NCI-H2196 treated with DMSO at 0.1 percent for 48 hours (cell line): ENCODE measurements around the gene NXN.
"Not testable (repeated sequence)": the region's sequence is repeated elsewhere in the genome, so short reads cannot be mapped to it uniquely, and the experiment has no call there.

Experiments
- DNase-seq: peaks from one replicate; lab custom pipeline; 2025; ENCODE audit not compliant: unreplicated experiment; lab: John Stamatoyannopoulos, UW

NXN gene

GRCh38 chr17:836151-836550, 143.4 kb downstream of the NXN start:
- DNase-seq: no peak

DNA sequence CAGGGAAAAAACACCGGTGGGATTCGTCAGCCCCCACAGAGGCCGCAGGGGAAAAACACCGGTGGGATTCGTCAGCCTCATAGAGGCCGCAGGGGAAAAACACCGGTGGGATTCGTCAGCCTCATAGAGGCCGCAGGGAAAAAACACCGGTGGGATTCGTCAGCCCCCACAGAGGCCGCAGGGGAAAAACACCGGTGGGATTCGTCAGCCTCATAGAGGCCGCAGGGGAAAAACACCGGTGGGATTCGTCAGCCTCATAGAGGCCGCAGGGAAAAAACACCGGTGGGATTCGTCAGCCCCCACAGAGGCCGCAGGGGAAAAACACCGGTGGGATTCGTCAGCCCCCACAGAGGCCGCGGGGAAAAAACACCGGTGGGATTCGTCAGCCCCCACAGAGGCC, 143.9 kb downstream of the NXN start:
- not testable (repeated sequence) for DNase-seq

DNA sequence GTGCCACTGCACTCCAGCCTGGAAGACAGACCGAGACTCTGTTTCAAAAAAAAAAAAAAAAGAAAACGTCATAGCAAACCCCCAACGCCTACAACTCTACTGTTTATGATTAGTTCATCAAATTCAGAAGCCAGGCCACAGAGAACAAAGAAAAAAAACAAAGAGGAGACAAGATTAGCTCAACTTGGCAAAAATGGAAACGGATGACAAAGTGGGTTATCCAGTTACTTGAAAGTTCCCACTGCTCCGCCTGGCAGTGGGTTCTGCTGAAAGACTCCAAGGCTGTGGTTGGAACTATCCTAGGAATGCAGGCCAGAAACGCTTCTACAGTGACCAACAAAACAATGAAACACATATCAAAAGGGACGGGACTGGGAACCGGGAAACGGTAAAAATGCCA, 144.3 kb downstream of the NXN start:
- DNase-seq: no peak

GRCh38 chr17:834136-834535, 145.4 kb downstream of the NXN start:
- no peak for DNase-seq

DNA sequence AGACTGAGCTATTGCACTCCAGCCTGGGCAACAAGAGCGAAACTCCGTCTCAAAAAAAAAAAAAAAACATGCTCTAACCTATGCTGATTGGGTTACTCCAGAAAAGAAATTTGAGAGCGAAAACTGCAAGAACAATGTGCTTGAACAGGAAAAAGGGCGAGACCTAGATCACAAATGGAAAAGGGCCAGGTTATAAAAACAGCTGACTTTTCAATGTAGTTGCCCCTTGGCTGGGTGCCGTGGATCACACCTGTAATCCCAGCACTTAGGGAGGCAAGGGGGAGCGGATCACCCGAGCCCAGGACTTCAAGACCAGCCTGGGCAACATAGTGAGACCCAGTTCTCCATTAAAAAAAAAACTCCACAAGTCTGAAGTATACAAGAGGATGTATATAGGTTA, 148.6 kb downstream of the NXN start:
- DNase-seq: no peak

DNA sequence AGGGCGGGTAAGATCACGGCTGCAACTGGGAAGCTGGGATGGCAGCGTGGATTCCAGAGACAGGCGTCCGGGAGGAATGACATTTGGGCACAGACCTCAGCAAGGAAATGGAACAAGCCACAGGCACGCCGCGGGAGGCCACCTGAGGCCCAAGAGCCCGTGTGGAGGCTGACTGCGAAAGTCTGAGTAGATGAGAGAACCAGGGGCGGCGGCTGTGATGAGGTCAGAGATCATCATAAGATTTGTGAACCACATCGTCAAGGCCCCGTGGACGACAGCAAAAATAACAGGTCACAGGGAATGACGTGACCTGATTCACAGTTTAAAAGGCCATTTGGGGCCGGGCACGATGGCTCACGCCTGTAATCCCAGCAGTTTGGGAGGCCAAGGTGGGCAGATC, 149.2 kb downstream of the NXN start:
- DNase-seq: no peak

GRCh38 chr17:829614-830013, 150.0 kb downstream of the NXN start:
- DNase-seq: not testable (repeated sequence)

GRCh38 chr17:828761-829160, 150.8 kb downstream of the NXN start:
- no peak for DNase-seq

- no peak for DNase-seq
Observed at GRCh38 chr17:826778-827177, 152.8 kb downstream of the NXN start.

DNA sequence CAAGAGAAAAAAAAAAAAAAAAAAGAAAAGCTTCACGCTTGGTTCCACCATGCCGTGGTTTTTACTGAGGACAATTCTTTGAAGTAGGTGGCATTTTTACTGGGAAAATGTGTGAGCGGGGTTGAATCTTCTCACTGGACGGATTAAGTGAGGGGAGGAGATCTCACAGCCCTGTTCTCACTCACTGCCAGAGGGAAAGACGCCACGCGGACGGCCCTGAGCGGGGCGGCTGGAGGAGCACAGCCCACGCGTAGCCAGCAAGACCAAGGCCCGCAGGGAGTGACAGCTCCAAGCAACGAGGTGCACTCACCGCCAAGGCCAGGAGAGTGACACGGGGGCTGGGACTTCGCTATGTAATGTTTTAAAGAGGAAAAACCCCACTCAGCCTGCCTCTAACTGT, 154.4 kb downstream of the NXN start:
- DNase-seq: no peak

DNA sequence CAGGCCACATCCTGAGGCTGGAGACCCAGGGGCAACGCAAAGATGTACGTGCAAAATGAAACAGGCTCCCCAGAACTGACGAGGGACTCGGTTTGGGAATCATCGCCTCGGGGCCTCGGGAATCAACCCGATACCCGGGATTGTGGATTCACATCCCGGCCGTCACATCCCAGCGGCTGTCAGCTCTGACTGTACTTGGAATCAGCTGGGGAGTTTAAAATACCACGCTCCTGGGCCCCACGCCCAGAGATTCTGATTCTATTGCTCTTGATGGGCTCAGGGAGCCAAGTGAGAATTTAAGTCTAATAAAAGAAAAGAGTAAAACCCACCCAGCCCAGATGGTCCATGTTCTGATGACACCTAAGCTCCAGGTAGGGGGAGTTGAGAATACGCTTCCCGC, 155.2 kb downstream of the NXN start:
- DNase-seq: no peak

DNA sequence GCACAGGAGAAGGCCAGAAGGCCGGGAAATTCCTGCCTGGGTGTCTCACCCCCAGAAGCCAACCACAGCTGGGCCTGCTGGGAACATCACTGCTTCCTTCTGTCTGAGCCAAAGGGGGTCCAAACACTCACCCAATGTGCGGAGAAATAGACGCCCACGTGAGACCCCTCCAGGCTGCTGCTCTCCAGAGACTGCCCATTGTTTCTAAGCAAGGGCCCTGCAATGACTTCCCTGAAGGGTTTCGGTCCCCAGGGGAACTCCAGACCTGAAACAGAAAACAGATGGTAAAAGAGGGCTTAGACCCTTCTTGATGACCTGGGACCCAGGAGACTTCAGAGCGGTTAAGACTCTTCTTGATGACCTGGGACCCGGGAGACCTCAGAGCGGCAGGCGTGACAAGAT, 156.1 kb downstream of the NXN start:
- DNase-seq: no peak

- DNase-seq: no peak
Observed at GRCh38 chr17:819251-819650, 160.3 kb downstream of the NXN start.

GRCh38 chr17:814371-814770, 165.2 kb downstream of the NXN start:
- no peak for DNase-seq

GRCh38 chr17:812638-813204, 166.9 kb downstream of the NXN start:
- DNase-seq: no peak

DNA sequence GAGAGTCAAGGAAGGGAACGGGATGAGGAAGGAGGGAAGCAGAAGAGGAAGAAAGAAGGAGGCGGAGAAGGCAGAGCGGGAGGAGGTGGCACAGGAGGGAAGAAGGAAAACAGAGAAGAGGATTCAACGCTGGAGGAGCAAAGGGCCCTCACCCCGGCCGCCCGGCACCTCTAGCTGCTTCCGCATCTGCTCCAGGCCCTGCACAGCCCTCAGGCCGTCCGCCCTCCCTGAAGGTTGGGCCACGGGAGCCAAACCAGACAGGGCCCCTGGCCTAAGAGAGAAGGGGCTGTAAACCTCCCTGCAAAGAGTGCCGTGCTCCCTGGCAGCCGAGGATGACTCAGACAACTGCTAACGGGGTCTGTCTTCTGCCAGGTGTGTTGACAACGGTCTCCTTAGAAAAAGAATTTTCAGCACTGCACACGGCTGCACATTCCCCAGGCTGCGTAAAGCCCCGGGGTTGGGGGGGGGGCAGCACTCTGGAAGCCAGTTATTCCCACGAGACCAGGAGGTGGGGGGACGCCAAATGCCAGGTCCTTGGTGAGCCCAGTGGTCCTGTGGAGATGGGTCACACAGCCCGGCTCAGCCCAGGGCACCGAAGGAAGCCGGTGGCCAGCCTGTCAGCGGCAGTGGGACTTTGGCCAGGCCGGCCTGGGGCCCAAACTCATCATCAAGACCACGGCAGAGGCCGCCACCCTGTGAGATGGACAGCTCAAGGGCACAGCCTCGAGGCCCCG, 168.4 kb downstream of the NXN start:
- no peak for DNase-seq

DNA sequence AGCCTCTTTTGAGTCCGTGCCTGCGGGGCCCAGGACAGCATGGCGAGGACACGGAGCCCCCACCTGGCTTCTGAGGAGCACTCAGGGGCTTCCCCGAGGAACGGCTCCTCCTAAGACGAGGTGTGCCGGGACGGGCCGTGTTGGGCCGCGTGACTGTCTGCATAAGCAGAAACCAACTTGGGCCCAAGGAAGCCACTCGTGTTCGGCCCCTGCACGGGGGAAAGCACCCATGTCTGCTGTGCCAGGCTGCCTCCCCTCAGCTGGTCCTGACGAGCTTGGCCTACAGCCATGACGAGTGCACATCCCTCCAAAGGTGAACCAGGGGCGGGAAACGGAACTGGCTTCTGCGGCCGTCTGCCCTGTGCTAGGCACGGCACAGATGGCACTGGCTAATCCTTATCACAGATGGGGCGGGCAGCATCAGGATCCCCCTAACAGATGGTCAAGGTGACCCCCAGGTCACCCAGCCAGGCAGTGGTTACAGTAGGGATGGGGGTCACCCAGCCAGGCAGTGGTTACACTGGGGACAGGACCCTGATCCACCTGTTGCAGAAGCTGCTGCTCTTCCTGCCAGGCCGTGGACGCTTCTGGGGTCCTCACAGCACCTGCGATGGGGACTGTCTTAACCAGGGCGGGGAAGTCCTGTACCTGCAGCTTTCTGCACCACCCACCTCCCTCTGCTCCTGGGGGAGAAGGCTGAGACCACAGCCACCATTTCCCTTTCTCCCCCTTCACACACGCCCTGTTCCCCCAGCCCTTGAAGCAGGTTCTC, 171.9 kb downstream of the NXN start:
- DNase-seq: no peak

DNA sequence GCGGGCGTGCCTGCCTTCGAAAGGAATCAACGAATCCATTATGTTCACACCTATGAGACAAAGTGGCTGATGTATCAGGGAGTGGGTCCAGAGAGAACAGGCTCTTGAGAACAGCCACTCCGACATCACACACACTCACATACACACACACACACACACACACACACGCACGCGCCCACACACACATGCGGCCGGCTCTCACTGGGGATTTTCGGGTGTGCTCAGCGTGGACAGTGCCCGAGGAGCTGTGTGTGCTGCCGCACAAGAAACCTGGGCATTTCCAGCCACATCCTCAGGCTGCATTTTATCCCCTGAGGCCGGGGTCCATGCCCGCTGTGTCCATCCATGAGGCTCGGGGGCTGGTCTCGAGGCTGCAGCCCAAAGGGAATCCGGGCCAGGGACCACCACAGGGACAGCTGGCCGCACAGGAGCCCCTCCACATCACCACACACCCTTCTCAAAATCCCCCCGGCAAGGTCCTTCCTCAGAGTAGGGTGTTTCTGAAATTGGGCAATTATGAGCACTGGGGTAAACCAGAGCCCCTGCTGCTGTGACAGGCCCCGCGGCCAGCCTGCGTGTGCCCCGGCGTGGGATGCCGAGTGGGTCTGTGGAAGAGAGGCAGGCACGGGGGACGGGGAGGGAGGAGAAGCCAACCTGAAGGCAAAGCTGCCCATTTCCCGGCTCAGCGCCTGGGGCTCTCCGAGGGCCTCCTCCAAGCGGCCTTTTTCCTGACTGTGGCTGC, 172.6 kb downstream of the NXN start:
- no peak for DNase-seq

DNA sequence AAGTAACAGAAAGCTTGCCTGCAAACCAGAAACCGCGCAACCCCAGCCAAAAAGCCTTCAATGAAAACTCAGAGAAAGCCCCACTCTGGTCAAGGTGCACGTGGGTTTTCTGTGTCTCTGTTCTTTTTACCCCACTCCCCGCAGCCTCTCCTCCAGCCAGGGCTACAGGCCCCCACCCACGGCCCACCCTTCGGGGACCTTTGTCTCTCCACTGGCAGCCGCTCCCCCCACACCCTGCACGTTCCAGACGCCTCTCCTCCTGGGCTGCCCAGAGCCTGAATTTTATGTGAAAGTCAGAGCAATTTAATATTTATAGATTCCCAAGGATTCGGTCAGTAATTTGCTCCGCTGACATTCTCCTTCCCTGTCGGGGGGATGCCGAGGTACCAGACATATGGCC, 173.2 kb downstream of the NXN start:
- no peak for DNase-seq

GRCh38 chr17:805886-806285, 173.7 kb downstream of the NXN start:
- not testable (repeated sequence) for DNase-seq

DNA sequence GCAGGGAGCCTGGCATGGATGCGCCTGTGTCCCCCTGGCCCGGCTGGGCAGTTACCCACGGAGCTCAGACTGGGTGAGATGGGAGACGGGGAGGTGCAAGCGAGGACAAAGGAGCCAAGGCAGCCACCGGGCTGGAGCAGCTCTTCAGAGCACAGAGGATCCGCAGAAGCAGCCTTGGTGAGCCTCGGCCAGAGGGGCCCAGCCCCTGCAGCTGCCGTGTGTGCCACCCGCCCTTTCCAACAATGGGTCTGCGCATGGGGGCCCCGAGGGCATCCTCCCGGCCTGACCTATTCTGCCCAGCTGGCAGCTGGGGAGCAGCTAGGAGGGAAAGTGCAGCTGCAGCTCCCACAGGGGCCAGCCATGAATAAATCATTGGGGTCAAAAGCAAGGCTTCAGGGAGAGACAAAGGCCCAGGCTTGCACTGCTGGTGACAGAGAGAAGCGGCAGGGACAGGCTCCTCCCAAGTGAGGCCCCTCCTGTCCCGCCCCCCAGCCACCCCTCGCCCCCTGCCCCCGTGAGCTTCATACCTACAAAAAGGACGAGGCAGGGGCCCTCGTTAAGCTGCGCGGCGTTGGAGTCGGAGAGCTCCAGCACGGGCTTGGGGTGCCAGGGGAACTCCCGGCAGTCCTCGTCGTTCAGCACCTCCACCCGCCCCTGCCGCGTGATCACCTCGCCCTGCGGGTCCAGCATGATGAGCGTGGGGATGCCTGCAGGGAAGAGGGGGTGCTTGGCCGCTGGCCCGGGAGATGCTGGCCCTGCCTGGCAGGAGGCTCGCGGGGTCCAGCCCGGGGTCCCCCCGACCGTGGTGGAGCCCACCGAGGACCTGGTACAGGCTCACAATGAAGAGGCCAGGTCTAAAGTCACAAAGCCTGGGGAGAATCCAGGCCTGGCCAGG, 174.8 kb downstream of the NXN start:
- no peak for DNase-seq
